ENCODE data around the gene GRIFIN. TPM values are rescaled to one million over a fixed set of nuclear protein-coding genes. Genes with fewer than 3 reads are reported as not detected.

GRIFIN gene
- total RNA-seq, 1 donor from 2014 or later, result not detected

GRCh38 chr7:2444476-2444875 is 31.7 kb downstream of the GRIFIN start:
- intact Hi-C loops (cut with micrococcal nuclease), result no loop called here
- Histone ChIP-seq H3K9me3 (replicated peaks) (no peaks in the 10 kb centered on the region), H3K27me3 (ENCODE audit: low read depth) (no peaks in the 10 kb centered on the region), H3K27ac (replicated peaks) (peak overlapping the region; percentile 56), H3K4me1 (peaks cover 3% of the 10 kb centered on the region), H3K4me3 (no peak overlapping the region), H3K36me3 (no peaks in the 10 kb centered on the region)
- peak; percentile 33 for DNase-seq
- TF ChIP-seq CTCF (IDR thresholded peaks at IDR 0.05; ENCODE audit: borderline replicate concordance), result no peak

- Histone ChIP-seq H3K4me1 (peaks cover 8% of the 10 kb centered on the region), H3K27ac (replicated peaks) (no peak overlapping the region), H3K4me3 (no peak overlapping the region), H3K9me3 (replicated peaks) (no peaks in the 10 kb centered on the region), H3K36me3 (no peaks in the 10 kb centered on the region), H3K27me3 (ENCODE audit: low read depth) (no peaks in the 10 kb centered on the region)
- no peak for TF ChIP-seq CTCF (IDR thresholded peaks at IDR 0.05; ENCODE audit: borderline replicate concordance)
- no peak for DNase-seq
- intact Hi-C loops (cut with micrococcal nuclease), result no loop called here
Measured at GRCh38 chr7:2443491-2443890, 32.7 kb downstream of the GRIFIN start.

GRCh38 chr7:2441430-2442058 is 34.7 kb downstream of the GRIFIN start:
- DNase-seq, result no peak
- Histone ChIP-seq H3K4me3 (no peak overlapping the region), H3K36me3 (peaks cover 4% of the 10 kb centered on the region), H3K9me3 (replicated peaks) (no peaks in the 10 kb centered on the region), H3K27me3 (ENCODE audit: low read depth) (no peaks in the 10 kb centered on the region), H3K4me1 (peaks cover 17% of the 10 kb centered on the region), H3K27ac (replicated peaks) (no peak overlapping the region)
- intact Hi-C loops (cut with micrococcal nuclease), result no loop called here
- no peak for TF ChIP-seq CTCF (IDR thresholded peaks at IDR 0.05; ENCODE audit: borderline replicate concordance)

GRCh38 chr7:2440608-2441245 is 35.5 kb downstream of the GRIFIN start:
- intact Hi-C loops (cut with micrococcal nuclease), result no loop called here
- no peak for TF ChIP-seq CTCF (IDR thresholded peaks at IDR 0.05; ENCODE audit: borderline replicate concordance)
- no peaks in the 10 kb centered on the region for H3K9me3 ChIP-seq (replicated peaks)
- peaks cover 4% of the 10 kb centered on the region for H3K36me3 ChIP-seq
- H3K27ac ChIP-seq (replicated peaks), result no peak overlapping the region
- no peak overlapping the region for H3K4me3 ChIP-seq
- H3K4me1 ChIP-seq, result peaks cover 21% of the 10 kb centered on the region
- H3K27me3 ChIP-seq (ENCODE audit: low read depth), result no peaks in the 10 kb centered on the region
- no peak for DNase-seq

- H3K4me1 ChIP-seq, result peaks cover 25% of the 10 kb centered on the region
- peaks cover 15% of the 10 kb centered on the region for H3K36me3 ChIP-seq
- no peak overlapping the region for H3K4me3 ChIP-seq
- no peaks in the 10 kb centered on the region for H3K27me3 ChIP-seq (ENCODE audit: low read depth)
- intact Hi-C loops (cut with micrococcal nuclease), result no loop called here
- no peaks in the 10 kb centered on the region for H3K9me3 ChIP-seq (replicated peaks)
- DNase-seq, result no peak
- no peak for TF ChIP-seq CTCF (IDR thresholded peaks at IDR 0.05; ENCODE audit: borderline replicate concordance)
- H3K27ac ChIP-seq (replicated peaks), result peak overlapping the region; percentile 64
Measured at GRCh38 chr7:2438775-2439174, 37.4 kb downstream of the GRIFIN start.

Data from left ventricle myocardium inferior (tissue), 1 donor.